Measurements from ENCODE around the gene PDE4D. TPM values are rescaled to one million over a fixed set of nuclear protein-coding genes. Genes with fewer than 3 reads are reported as not detected.

The PDE4D gene
- total RNA-seq, 1 experiment from 2014 or later, result 2.1 TPM

DNA sequence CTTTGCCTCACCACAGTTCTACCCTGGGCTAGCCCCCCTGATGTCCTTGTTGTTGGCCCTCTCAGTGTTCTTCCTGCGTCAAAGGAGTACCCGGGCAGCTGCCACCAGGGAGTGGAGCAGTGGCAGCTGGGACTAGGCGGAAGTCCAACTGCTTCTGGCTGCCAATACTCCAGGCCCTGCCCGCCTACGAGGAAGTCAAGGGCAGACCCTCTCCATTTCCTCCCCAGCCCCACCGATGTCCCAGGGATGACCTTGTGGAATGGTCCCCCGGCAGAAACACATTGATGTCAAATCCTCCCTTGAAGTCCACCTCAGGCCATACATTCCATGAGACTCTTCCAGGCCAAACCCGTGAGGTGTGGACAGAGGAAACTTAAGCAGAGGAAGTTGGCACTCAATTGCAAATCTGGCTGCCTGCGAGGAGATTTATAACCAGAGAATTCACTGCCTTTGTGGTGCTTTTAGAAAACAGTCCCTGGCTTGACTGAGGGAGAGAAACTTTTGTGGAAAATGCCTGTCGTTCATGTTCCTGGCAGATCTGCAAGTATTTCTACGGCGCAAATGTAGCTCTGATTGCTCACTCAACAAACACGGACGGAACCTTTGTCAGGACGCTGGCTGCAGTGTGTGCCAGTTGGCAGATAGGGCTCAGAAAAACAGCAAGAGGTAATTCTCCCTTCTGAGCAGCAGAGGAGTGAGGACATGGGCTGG lies 970.9 kb downstream of the PDE4D start:
- no peaks in the 10 kb centered on the region; a peak in 1 of 5 replicates for H3K9me3 Mint-ChIP-seq
- no peak overlapping the region for H4K5ac ChIP-seq (ENCODE audit: insufficient read length, low read depth, low read length)
- no peak overlapping the region for H2BK120ac ChIP-seq (ENCODE audit: low read depth, low read length, poor library complexity, severe bottlenecking)
- H3K27ac Mint-ChIP-seq, result peak overlapping the region in 1 of 3 experiments; percentile 33; a peak in 1 of 7 replicates
- H2AK5ac ChIP-seq (ENCODE audit: insufficient read length, low read length), result no peak overlapping the region
- H2AFZ ChIP-seq (ENCODE audit: low read length), result no peak overlapping the region
- no peak overlapping the region for H3K56ac ChIP-seq (ENCODE audit: insufficient read length, low read depth, low read length)
- H3K4me1 ChIP-seq (ENCODE audit: insufficient read depth, low read length), result peaks cover 15% of the 10 kb centered on the region
- no peak for DNase-seq
- H4K8ac ChIP-seq (replicated peaks; ENCODE audit: insufficient read length, low read depth, low read length), result no peak overlapping the region
- H3K27ac ChIP-seq (ENCODE audit: insufficient read length, low read depth, low read length), result no peak overlapping the region
- H3K23ac ChIP-seq (ENCODE audit: insufficient read length, low read depth, low read length), result no peak overlapping the region
- H3T11ph ChIP-seq (ENCODE audit: low read length), result no peak overlapping the region
- no peak overlapping the region for H3K4me3 Mint-ChIP-seq
- TF ChIP-seq, protein P1, sequence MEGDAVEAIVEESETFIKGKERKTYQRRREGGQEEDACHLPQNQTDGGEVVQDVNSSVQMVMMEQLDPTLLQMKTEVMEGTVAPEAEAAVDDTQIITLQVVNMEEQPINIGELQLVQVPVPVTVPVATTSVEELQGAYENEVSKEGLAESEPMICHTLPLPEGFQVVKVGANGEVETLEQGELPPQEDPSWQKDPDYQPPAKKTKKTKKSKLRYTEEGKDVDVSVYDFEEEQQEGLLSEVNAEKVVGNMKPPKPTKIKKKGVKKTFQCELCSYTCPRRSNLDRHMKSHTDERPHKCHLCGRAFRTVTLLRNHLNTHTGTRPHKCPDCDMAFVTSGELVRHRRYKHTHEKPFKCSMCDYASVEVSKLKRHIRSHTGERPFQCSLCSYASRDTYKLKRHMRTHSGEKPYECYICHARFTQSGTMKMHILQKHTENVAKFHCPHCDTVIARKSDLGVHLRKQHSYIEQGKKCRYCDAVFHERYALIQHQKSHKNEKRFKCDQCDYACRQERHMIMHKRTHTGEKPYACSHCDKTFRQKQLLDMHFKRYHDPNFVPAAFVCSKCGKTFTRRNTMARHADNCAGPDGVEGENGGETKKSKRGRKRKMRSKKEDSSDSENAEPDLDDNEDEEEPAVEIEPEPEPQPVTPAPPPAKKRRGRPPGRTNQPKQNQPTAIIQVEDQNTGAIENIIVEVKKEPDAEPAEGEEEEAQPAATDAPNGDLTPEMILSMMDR (conservative IDR thresholded peaks at IDR 0.05), result no peak
- H2BK12ac ChIP-seq (ENCODE audit: insufficient read length, low read depth, low read length), result no peak overlapping the region
- no peak overlapping the region for H2BK20ac ChIP-seq (ENCODE audit: low read depth, low read length, poor library complexity, severe bottlenecking)
- H3K9ac ChIP-seq (ENCODE audit: extremely low read depth, insufficient read length, low read length), result no peak overlapping the region
- no peaks in the 10 kb centered on the region for H3K79me1 ChIP-seq (ENCODE audit: insufficient read depth, low read depth, low read length, poor library complexity, severe bottlenecking)
- no peak overlapping the region for H3K4ac ChIP-seq (ENCODE audit: low read depth, low read length)
- H3K27me3 Mint-ChIP-seq (ENCODE audit: low read depth), result peaks cover 46% of the 10 kb centered on the region
- H3K4me1 Mint-ChIP-seq, result peaks cover 67 to 71% of the 10 kb centered on the region in 2 experiments
- no peaks in the 10 kb centered on the region for H3K79me2 ChIP-seq (ENCODE audit: insufficient read depth, low read length)
- no peaks in the 10 kb centered on the region for H3K36me3 Mint-ChIP-seq (ENCODE audit: insufficient read depth in 1 of 3, low read depth in 3 of 3)
- no peak overlapping the region for H4K91ac ChIP-seq (ENCODE audit: insufficient read length, low read depth, low read length)
- H3K14ac ChIP-seq (ENCODE audit: insufficient read depth, low read length), result no peak overlapping the region
- H3K23me2 ChIP-seq (ENCODE audit: insufficient read length, low read depth, low read length, poor library complexity, severe bottlenecking), result no peaks in the 10 kb centered on the region
- H3K4me2 ChIP-seq (ENCODE audit: insufficient read depth, insufficient read length, low read length), result no peak overlapping the region
- H2BK15ac ChIP-seq (ENCODE audit: low read depth, low read length), result no peak overlapping the region
- H4K20me1 ChIP-seq (ENCODE audit: control insufficient read depth, insufficient read depth, insufficient read length), result no peaks in the 10 kb centered on the region
- H3K9me3 ChIP-seq (ENCODE audit: control insufficient read depth, low read depth, low read length), result no peaks in the 10 kb centered on the region
- H3K27me3 ChIP-seq (ENCODE audit: insufficient read depth, low read length), result no peaks in the 10 kb centered on the region
- no peak overlapping the region for H3K18ac ChIP-seq (ENCODE audit: insufficient read length, low read depth, low read length)
- H2BK5ac ChIP-seq (ENCODE audit: insufficient read length, low read length), result no peak overlapping the region
- WGBS (ENCODE audit: extremely low coverage, insufficient read length, low lambda C conversion rate), result no CpG with 5 or more reads among the region's 15 CpGs
